ENCODE data around the gene SLC2A4.
A peak's percentile ranks its signal among the peaks of the same experiment; 100 is the strongest.

The SLC2A4 gene

DNA sequence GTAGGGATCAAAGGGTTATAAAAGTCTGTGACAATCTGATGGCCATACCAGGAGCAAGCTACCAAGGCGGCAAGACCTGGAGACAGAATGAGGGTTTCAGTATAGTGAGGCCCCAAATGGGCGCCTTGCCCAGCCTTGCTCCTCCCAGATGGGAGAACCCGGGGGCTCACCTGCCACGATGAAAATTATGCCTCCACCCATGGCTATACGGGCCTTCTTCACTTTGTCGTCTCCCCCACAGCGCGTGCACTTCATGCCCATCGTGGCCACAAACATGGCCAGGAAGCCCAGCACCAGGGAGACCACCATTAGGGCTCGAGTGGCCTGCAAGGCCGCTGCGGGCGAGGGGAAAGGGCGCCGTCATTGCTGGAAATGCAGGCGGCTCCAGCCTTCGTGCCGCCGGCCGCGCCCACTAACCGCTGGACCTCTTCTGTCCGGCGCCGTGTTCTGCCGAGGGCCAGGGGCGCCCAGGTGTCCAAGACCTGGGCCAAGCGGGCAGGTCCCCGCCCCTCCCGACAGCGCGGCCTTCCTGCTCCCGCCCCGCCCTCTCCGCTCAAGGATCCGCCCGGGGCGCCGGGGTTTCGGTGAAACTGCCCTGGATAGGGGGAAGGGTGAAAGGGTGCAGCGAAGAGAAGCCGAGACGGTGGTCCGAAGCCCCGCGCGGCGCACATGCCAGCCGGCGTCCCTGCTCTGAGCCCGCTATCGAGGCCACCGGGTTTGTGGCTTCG, 20.7 kb upstream of the SLC2A4 start:
- DNase-seq (ENCODE audit: low spot score), result peak; percentile 65

DNA sequence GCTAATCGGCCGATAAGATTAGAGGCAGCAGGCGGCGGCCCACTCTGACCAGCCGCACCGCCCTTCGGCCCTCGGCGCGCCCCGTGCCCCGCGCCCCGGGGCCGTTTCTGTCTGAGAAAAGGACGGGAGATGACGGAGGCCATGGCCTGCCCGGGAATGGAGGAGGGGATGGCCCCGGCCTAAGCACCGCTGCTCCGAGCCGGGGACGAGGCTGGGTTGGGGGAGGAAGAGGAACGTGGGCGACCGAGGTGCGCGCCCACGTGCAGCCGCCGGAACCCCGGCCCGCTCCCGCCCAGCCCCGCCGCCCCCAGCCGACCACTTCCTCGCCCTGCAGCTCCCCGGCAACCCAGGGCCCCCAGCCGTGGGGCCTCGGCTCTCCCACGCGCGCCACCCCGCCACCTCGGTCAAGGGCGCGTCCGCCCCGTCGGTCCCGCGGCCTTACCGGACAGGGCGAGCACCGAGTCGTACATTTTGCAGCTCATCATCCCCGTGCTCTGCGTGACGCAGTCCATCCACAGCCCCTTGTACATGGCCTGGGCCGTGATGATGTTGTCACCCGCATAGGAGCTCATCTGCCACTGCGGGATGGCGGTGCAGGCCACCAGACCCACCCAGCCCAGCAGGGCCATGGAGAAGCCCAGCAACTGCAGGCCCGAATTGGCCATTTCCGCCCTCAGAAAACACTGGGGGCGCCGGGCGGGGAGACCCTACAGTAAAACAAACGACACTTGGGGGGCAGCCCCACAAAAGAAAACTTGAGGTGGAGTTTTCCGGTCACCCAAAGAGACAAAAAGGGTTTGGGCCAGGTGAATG, 19.9 kb upstream of the SLC2A4 start:
- peak; percentile 71 for DNase-seq (ENCODE audit: low spot score)
- TF ChIP-seq, protein P1, sequence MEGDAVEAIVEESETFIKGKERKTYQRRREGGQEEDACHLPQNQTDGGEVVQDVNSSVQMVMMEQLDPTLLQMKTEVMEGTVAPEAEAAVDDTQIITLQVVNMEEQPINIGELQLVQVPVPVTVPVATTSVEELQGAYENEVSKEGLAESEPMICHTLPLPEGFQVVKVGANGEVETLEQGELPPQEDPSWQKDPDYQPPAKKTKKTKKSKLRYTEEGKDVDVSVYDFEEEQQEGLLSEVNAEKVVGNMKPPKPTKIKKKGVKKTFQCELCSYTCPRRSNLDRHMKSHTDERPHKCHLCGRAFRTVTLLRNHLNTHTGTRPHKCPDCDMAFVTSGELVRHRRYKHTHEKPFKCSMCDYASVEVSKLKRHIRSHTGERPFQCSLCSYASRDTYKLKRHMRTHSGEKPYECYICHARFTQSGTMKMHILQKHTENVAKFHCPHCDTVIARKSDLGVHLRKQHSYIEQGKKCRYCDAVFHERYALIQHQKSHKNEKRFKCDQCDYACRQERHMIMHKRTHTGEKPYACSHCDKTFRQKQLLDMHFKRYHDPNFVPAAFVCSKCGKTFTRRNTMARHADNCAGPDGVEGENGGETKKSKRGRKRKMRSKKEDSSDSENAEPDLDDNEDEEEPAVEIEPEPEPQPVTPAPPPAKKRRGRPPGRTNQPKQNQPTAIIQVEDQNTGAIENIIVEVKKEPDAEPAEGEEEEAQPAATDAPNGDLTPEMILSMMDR (IDR thresholded peaks at IDR 0.05; ENCODE audit: borderline replicate concordance, control extremely low read depth, extremely low read depth, insufficient read depth, missing control alignments), result no peak
- in situ Hi-C loops (cut with MboI; ENCODE audit: low sequenced_read_pairs, unreplicated experiment), result no loop called here

More for the DNA sequence above, 20.7 kb upstream of the SLC2A4 start:
- in situ Hi-C loops (cut with MboI; ENCODE audit: low sequenced_read_pairs, unreplicated experiment), result no loop called here
- TF ChIP-seq, protein P1 (IDR thresholded peaks at IDR 0.05; ENCODE audit: borderline replicate concordance, control extremely low read depth, extremely low read depth, insufficient read depth, missing control alignments), result no peak

DNA sequence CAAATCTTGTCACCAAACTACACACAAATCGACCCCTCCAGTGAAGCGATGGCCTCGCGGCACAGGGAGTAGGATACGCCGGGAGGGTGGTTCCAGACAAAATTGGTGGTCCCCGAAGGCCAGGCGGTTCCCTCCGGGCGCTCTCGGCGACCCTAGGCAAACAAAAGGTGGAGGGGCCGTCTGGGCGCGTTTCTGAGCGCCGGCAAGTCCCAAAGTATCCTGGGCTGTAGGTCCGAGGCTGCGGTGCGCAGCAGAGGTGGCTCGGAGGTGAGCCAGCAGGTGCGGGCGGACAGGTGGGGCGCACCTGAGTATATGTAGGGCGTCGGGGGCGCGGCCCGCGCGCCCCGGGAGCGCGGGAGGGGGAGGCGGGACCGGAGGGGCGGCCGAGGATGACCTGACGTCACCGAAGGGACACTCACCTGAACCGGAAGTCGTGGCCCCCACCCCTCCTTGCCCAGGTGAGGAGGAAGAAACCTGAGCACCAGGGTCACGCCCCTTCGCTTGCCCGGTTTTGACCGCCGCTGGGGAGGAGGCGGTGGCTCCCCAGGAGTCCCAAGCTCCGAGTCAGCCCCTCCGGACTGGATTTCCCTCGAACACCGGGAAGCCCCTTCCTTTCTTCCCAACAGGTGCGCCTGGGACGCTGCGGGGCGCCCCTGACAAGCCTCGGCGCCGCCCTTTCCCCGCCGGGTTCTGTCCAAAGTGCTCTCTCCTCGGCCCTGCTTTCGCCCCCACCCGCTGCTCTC, 19.2 kb upstream of the SLC2A4 start, which contains the start of gene CLDN7:
TSS of gene CLDN7 (minus strand) at position 287 of the 743 bp plus-strand sequence. CDS start 435 bp downstream, outside the sequence.
- TF ChIP-seq, protein P1 (IDR thresholded peaks at IDR 0.05; ENCODE audit: borderline replicate concordance, control extremely low read depth, extremely low read depth, insufficient read depth, missing control alignments), result no peak
- no peak for DNase-seq (ENCODE audit: low spot score)
- in situ Hi-C loops (cut with MboI; ENCODE audit: low sequenced_read_pairs, unreplicated experiment), result no loop called here

DNA sequence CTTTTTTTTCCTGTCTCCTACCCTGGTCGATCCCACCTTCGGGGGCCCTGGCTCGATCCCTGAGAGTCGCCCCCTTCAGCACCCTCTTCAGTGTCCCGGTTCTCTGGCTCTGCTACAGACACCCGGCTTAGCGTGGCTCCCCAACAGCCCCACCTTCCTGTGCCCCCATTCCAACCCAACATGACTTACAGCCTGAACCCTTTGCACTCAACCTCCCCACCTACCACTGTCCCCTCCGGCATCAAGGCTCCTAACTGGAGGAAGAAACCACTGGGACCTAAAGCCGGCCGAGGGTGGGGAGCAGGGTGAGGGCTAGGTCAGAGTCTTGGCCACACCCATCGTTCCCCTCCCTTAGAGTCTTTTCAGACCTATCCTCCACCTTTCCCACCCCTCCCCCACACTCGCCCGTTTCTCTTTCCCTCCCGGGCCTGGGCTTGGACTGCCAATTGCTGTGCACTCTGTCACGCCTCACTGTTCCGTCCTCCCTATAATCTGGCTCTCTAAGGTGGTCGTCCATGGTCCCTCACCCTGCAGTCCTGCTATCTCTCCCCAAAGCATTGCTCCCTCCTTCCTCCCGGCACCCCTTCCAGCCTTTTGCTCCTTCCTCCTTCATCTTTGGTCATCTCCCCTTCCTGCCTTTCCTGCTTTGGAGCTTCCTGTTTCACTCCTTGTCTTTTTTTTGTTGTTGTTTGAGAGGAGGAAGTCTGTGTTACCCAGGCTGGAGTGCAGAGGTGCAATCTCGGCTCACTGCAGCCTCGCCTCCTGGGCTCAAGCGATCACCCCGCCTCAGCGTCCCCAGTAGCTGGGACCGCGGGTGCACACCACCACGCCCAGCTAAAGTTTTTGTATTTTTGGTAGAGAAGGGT, 18.4 kb upstream of the SLC2A4 start:
- no peak for DNase-seq (ENCODE audit: low spot score)
- TF ChIP-seq, protein P1 (IDR thresholded peaks at IDR 0.05; ENCODE audit: borderline replicate concordance, control extremely low read depth, extremely low read depth, insufficient read depth, missing control alignments), result no peak
- in situ Hi-C loops (cut with MboI; ENCODE audit: low sequenced_read_pairs, unreplicated experiment), result no loop called here

DNA sequence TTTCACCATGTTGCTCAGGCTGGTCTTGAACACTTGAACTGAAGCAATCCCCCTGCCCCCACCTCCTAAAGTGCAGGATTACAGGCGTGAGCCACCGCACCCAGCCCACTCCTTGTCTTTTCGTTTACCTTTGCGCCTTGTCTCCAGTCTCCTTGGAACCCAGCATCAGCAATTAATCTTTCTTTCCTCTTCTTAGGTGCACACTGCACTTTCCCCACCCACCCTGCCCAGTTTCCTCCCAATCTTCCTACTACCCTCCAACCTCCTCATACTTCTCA, 17.8 kb upstream of the SLC2A4 start:
- in situ Hi-C loops (cut with MboI; ENCODE audit: low sequenced_read_pairs, unreplicated experiment), result no loop called here
- DNase-seq (ENCODE audit: low spot score), result no peak
- TF ChIP-seq, protein P1 (IDR thresholded peaks at IDR 0.05; ENCODE audit: borderline replicate concordance, control extremely low read depth, extremely low read depth, insufficient read depth, missing control alignments), result no peak

Data from GM13976 (cell line).